Measurements from ENCODE around the gene UBAC2. TPM values are rescaled to one million over a fixed set of nuclear protein-coding genes. Genes with fewer than 3 reads are reported as not detected.

Gene UBAC2
- total and polyA plus RNA-seq, 2 of the 4 experiments (the other 2 are of a cell fraction): 20.8 to 36.3 TPM

GRCh38 chr13:99258946-99259345 lies 58.3 kb downstream of the UBAC2 start:
- no peak overlapping the region for H3K23ac ChIP-seq (ENCODE audit: low read depth, low read length)
- H4K5ac ChIP-seq (ENCODE audit: low read depth, low read length): no peak overlapping the region
- peaks cover 3% of the 10 kb centered on the region; the same call in 1 of the 2 replicates for H3K9me1 ChIP-seq (ENCODE audit: insufficient read depth, low read length)
- H3K4me1 ChIP-seq (ENCODE audit: control insufficient read depth, insufficient read depth, low read length): peaks cover 4% of the 10 kb centered on the region; the same call in 1 of the 2 replicates
- no CpG with 5 or more reads among the region's 3 CpGs for WGBS, 2 experiments (ENCODE audit: extremely low coverage in 2 of 2, insufficient read length in 1 of 2)
- no peak overlapping the region for H4K91ac ChIP-seq (ENCODE audit: insufficient read depth, low read depth, low read length)
- peaks cover 3 to 4% of the 10 kb centered on the region in 2 experiments; a peak in 2 of 4 replicates for H3K79me1 ChIP-seq (ENCODE audit: low read depth in 1 of 2, low read length in 2 of 2)
- no peak overlapping the region for H2AK5ac ChIP-seq (ENCODE audit: low read depth, low read length)
- no TSS peak for BruUV-seq (replicated peaks)
- no peak overlapping the region for H3K56ac ChIP-seq (ENCODE audit: extremely low read depth, insufficient read depth, low read length)
- no peaks in the 10 kb centered on the region for H3K27me3 ChIP-seq (ENCODE audit: control insufficient read depth, insufficient read depth, low read length)
- DNase-seq (no peak), ATAC-seq (ENCODE audit: low read depth) (no peak)
- dilution Hi-C loops (cut with HindIII; ENCODE audit: low sequenced_read_pairs, unreplicated experiment) (no loop called here), in situ Hi-C loops (cut with MboI; ENCODE audit: low sequenced_read_pairs) (no loop called here), intact Hi-C loops (cut with micrococcal nuclease) (loop anchor here (1.0 to 5.0 kb wide), 2 partner anchors 41 to 57 kb away; partner anchors contain the start of gene UBAC2)
- peaks cover 9% of the 10 kb centered on the region for H3K36me3 ChIP-seq (ENCODE audit: control insufficient read depth, insufficient read depth, low read length)
- H2AK9ac ChIP-seq (replicated peaks; ENCODE audit: low read depth, low read length, poor library complexity): no peak overlapping the region
- no peak overlapping the region for H2BK5ac ChIP-seq (ENCODE audit: low read depth, low read length, poor library complexity, severe bottlenecking)
- H4K8ac ChIP-seq (ENCODE audit: low read depth in 2 of 2, low read length in 2 of 2): no peak overlapping the region
- H3K9ac ChIP-seq (ENCODE audit: low read depth, low read length): no peak overlapping the region
- H2BK20ac ChIP-seq (ENCODE audit: low read depth, low read length): no peak overlapping the region
- no peaks in the 10 kb centered on the region; the same call in 1 of the 2 replicates for H4K20me1 ChIP-seq (ENCODE audit: insufficient read depth, low read length)
- H2BK15ac ChIP-seq (ENCODE audit: low read depth, low read length): no peak overlapping the region
- ChIA-PET CTCF (no interaction called here), POLR2A (ENCODE audit: unreplicated experiment) (no interaction called here)
- no peak overlapping the region for H3K4me2 ChIP-seq (ENCODE audit: low read depth, low read length)
- H3K4me3 ChIP-seq (ENCODE audit: insufficient read depth, low read depth, low read length): no peak overlapping the region
- H3K4ac ChIP-seq (ENCODE audit: low read depth, low read length): no peak overlapping the region
- H3K9me3 ChIP-seq (ENCODE audit: control insufficient read depth, insufficient read depth, low read length): no peaks in the 10 kb centered on the region
- H2AFZ ChIP-seq (replicated peaks; ENCODE audit: low read length, poor library complexity): no peak overlapping the region
- H3K18ac ChIP-seq (ENCODE audit: low read depth, low read length): no peak overlapping the region
- H3K14ac ChIP-seq (replicated peaks; ENCODE audit: low read depth, low read length): no peak overlapping the region
- TF ChIP-seq BHLHE40 (IDR thresholded peaks at IDR 0.05; ENCODE audit: low read depth, low read length): no peak
- no peak for TF ChIP-seq CTCF (conservative IDR thresholded peaks at IDR 0.05; ENCODE audit: low read depth, low read length)
- TF ChIP-seq SMC3 (IDR thresholded peaks at IDR 0.05; ENCODE audit: low read depth, low read length): no peak
- no peak for TF ChIP-seq MXI1 (IDR thresholded peaks at IDR 0.05; ENCODE audit: borderline replicate concordance, low read depth, low read length)
- no peak for TF ChIP-seq RFX5 (IDR thresholded peaks at IDR 0.05; ENCODE audit: low read depth, low read length)
- no peak for TF ChIP-seq MAZ (IDR thresholded peaks at IDR 0.05; ENCODE audit: borderline replicate concordance, low read depth, low read length)
- no peak for TF ChIP-seq RCOR1 (IDR thresholded peaks at IDR 0.05; ENCODE audit: insufficient replicate concordance, low read length)
- TF ChIP-seq, protein P1, sequence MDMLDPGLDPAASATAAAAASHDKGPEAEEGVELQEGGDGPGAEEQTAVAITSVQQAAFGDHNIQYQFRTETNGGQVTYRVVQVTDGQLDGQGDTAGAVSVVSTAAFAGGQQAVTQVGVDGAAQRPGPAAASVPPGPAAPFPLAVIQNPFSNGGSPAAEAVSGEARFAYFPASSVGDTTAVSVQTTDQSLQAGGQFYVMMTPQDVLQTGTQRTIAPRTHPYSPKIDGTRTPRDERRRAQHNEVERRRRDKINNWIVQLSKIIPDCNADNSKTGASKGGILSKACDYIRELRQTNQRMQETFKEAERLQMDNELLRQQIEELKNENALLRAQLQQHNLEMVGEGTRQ (IDR thresholded peaks at IDR 0.05; ENCODE audit: low read depth, low read length): no peak
- TF ChIP-seq NFE2L2 (IDR thresholded peaks at IDR 0.05; ENCODE audit: low read depth, low read length): no peak
- TF ChIP-seq ELK1 (IDR thresholded peaks at IDR 0.05; ENCODE audit: borderline replicate concordance, low read depth, low read length): no peak
- no peak for TF ChIP-seq FOS (IDR thresholded peaks at IDR 0.05; ENCODE audit: low read depth, low read length)
- no peak for TF ChIP-seq CHD1 (IDR thresholded peaks at IDR 0.05; ENCODE audit: low read depth, low read length)
- TF ChIP-seq RAD21 (IDR thresholded peaks at IDR 0.05; ENCODE audit: low read length): no peak
- no peak overlapping the region for H2BK120ac ChIP-seq (ENCODE audit: low read depth, low read length)
- no peak overlapping the region for H3K27ac ChIP-seq (ENCODE audit: insufficient read depth, low read length)

All from IMR-90 (cell line).